Ramos (cell line): Measurements from ENCODE around the gene PHF23.

ENCODE experiments used
- in situ Hi-C: fragments of 300-500 bp; cut with MboI; formaldehyde crosslinking; loops from one replicate; pipeline ENCODE4 v1.14.3; 2022; ENCODE audit warnings: low sequenced_read_pairs; ENCODE audit not compliant: unreplicated experiment

The PHF23 gene

DNA sequence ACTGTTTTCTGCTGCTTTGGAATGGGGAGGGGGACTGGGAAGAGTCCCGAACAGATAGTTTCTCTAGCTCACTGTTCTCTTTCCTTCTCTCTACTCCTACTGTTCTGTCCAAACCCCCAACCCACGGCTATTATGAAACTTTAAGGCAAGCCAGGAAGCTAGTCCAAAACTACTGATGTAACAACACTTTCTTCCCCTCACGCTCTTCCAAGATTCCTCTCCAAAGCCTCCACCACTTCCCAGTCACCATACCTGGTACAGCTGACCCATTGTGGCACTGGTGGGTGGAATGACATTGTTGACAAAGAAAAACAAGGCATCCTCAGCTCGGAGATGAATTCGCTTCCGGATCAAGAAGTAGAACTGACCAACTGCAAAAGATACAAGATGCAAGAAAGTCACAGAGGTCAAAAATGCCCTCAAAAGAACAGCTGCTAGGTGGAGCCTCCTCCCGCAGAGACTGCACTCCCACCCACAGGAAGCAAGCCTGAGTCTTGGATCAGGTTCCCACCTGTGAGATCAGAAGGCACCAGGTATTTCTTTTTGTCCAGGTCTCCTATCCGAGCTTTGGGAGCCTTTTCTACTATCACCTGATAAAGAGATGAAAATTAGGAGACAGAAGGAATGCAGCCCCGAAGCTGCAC is 2.0 kb upstream of the PHF23 start:
- in situ Hi-C loops, result loop anchor here (25.0 kb wide), 1 partner anchor 596 kb away; the partner anchor contains the start of gene KDM6B

DNA sequence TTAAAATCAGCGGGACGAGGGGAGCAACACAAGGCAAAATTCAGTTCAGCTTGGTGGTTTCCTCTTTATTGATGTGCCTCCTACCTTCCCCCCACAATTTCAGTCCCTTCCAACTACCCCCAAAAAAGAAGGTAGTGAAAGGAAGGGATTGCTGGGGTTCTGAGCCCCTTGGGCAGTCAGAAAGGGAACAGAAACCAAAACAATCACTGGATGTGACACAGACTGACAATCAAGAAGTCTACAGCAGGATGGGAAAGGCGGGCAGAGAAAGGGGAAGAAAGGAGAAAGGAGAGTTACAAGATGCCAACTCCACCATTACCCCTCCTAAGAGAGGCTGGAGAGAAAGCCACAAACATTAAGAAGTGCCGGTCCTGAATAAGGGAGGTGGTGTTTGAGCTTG is 1.1 kb upstream of the PHF23 start:
- in situ Hi-C loops, result loop anchor here (25.0 kb wide), 1 partner anchor 597 kb away; the partner anchor contains the start of gene KDM6B

DNA sequence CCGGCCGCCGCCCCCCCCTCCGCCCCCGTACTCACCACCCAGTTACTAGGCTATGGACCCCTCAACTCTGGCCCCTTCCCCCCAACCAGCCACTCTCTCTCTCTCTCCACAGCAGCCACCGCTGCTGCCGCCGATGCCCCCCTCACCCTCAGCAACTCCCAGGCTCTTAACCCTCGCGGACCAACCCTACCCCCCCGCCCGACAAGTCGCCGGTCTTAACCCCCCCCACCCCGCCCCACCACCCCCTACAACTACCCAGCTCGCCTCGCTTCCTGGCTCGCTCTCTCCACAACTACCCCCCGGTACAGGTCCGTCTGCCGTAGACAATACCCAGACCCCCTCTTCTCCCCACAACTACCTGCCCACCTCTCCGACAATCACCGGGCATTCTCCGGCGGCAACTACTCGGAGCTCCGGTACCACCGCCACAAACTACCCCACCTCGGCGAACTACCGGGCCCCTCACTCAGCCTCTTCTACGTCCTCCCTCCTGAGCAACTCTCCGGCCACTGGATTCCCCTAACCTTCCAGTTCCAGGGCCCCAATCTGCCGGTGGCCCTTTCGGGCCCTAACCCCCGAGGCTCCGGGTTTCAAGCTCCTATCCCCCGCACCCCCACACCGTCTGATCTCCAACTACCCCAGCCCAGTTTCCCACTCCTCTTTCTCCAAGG is 702 bp downstream of the PHF23 start:
- in situ Hi-C loops, result loop anchor here (25.0 kb wide), 1 partner anchor 599 kb away; the partner anchor contains the start of gene KDM6B

DNA sequence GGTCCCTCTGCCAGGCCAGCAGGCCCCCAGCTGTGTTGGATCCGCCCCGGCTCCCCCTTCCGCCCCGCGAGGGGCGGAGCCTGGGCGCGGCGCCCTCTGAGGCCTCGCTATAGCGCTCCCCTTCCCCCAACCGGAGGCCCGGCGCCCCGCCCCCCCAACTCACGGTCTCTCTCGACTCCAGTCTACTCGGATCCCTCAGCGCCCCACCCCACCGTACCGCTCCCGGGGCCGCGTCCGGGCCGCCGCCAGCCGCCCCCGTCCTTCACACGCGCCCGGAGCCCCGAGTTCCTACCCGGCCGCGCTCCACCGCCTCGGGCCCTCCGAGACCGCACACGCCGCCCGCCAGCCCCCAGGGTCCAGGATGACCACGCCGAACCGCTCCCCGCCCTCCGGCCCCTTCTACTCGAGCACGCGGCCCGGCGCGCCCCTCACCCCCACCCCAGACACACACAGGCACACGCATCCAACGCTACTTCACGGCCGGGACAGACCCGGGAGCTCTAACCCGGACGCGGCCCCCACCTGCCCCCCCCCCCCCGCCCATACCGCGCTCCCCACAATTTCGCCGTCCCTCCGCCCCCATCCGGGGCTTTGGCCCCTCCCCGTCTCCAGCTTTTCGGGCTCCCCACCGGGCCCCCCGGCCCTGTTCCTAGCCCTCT is 1.4 kb downstream of the PHF23 start:
- in situ Hi-C loops, result loop anchor here (25.0 kb wide), 1 partner anchor 599 kb away; the partner anchor contains the start of gene KDM6B

DNA sequence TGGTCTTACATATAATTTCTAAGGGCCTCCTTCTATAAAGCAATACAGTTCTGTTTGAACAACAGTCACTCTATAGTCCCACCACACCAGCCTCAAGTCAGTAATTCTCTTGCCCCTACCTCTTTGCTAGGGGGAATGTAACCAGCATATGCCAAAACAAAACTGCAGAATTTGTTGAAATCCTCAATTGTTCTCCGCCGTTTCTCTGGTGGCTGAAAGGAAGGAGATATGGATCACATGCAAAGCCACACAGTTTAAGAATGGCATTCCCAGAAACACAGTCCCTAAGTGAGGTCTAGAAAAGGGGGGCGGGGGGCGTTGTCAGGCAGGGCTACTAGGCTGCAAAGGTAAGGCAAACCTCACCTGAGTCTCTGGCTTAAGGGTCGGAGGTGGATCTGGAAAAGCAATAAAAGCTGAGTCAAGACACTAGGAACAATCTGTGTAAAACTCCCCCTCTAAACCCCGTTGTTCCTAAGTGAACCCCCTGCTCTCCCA is 1.9 kb downstream of the PHF23 start:
- in situ Hi-C loops, result loop anchor here (25.0 kb wide), 1 partner anchor 600 kb away; the partner anchor contains the start of gene KDM6B

DNA sequence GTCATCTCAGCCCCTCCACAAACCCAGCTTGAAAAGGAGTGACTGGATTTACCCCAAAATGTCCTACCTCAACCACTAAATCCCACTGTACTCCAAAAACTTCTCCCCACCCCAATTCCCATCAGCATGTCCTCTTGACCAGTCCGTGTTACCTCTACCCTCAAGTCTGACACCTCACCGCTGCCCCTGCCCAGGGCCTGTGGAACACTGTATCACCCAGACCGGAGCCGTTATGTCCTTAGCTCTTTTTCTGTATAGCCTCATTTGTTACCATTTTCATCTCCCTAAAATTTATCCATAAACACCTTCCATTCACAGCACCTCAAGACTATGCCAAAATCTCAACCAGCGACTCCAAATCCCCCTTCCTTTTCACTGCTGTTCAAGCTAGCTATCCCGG is 2.4 kb downstream of the PHF23 start:
- in situ Hi-C loops, result loop anchor here (25.0 kb wide), 1 partner anchor 600 kb away; the partner anchor contains the start of gene KDM6B

DNA sequence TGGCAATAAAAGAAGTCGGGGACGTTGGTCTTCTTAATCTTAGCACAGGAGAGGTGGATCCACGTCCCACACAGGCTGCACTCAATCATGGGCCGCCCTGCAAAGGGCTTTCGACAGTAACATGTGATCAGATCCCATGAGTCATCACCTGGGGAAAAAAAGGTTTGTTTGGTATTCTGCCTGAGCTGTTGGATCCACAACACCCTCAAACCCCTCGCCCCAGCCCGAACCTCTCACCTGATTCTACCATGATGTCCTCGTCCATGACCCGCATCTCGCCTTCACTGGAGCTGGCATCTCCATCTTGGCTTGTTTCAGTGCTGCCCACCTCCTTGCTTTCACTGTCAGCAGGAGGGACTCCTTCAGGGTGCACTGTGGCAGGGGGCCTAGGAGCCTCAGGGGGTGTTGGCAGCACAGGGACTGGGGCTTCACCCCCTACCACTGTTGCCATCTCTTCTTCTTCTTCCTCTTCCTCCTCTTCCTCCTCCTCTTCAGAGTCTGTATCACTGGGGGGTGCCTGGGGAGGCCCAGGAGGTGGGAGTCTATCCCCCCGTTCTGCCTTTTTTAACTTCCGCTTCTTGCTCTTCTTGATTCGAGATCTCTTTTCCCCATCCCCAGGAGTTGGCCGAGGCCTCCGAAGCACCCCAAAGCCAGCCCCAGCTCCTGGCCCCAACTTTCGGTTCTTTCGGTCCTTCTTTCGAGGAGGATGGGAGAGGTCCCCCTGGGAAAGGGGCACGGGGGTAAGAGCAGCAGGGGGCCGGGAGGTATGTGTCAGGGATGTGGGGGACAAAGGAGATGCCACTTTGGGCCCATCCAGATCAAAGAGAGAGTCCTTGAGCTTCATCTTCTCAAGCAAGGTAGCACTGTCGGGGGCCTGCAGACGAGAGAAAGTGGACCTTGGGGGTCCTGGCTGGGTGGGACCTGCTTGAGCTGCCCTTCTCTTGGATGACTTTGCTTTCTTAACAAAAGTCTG is 3.3 kb downstream of the PHF23 start:
- in situ Hi-C loops, result loop anchor here (25.0 kb wide), 1 partner anchor 601 kb away; the partner anchor contains the start of gene KDM6B

DNA sequence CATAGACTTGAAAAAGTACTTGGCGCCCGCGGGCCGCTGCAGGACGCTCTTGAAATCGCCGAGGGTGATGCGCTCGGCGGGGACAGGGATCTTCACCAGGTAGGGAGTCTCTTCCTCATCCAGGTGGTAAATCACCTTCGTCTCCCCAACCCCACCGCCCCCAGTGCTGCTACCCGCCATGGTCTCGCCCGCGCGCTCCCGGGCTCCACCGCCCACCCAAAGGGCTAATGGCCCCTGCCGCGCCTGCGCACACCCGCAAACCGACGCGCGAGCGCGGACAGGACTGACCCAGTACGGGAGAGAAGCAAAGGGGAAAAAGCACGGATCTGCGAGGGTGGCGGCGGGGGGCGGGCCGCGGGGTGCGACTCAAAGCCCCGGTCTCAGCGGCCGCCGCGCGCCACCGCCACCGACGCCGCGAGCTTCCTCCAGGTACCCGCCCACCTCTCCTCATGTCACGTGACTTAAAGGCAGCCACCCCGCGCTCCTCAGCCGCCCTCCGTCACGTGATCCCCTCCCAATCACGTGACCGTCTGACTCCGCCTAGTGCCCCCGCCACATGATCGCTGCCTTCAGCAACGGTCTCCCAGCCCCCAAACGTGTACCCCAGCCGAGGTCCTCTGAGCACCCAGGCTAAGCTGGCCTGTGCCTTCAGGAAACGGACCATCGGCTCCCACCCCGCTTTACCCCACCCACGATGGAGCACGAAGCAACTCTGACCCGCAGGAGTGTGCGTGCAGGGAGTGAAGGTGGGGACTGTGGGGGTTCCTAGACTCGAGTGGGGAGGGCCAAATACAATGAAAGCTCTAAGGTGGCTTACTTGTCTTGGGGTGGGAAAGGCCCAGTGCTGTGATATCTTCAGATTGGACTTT is 4.9 kb downstream of the PHF23 start, which contains the start of gene DVL2:
DVL2 (minus strand) TSS at position 435 of the 869 bp plus-strand sequence; CDS start at position 180, 255 bp downstream.
- in situ Hi-C loops, result loop anchor here (25.0 kb wide), 1 partner anchor 603 kb away; the partner anchor contains the start of gene KDM6B

DNA sequence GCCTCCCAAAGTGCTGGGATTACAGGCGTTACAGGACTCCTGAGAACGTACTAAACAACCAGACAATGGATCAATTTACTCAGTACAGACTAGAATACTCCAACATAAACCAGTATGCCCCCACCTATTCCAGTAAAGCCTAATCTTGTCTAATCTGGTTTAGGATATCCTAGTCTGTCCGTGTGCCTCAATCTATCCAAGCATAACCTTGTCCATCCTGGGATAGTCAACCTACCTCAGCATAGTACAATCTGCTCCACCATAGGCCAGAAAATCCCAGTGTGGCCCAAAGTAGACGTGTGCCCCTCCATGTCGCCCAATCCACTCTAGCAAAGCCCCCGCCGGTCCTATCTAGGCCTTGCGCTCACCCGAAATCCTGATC is 5.6 kb downstream of the PHF23 start:
- in situ Hi-C loops, result loop anchor here (25.0 kb wide), 1 partner anchor 604 kb away; the partner anchor contains the start of gene KDM6B

DNA sequence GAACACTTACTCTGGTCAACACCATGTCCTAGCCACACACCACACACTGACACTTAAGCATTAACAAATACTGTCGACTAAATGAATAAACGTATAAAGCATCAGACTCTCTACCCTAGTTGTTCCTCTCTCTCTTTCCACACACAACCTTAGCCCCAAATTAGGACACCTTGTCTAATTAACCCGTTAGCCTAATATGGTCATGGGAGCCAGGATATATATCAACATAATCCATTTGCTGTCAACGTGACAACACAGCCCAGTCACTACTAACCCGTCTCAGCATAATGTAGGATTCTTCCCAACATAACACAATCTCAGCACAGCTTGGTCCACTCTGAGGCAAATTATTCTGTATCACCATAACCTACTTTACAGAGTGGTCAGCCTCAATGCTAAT is 7.1 kb downstream of the PHF23 start:
- in situ Hi-C loops, result loop anchor here (25.0 kb wide), 1 partner anchor 605 kb away; the partner anchor contains the start of gene KDM6B

DNA sequence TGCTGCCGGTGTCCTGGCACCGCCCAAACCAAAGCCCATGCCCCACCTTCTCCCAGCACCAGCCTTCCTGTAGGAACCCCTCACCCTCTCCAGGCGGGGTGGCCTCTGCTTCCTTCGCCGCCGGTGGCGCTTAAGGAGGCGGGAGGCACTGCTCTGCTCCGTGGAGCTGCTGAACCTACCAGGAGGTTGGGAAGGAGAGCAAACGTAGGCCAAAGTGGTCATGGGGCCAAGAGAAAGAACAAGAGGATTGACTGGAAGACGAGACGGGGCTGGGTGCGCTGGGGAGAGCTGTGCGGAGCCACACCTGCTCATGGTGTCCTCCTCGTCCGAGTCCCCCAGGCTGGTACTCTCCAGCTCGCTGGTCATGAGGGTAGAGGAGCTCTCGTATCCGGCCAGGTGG is 9.8 kb downstream of the PHF23 start:
- in situ Hi-C loops, result loop anchor here (25.0 kb wide), 1 partner anchor 608 kb away; the partner anchor contains the start of gene KDM6B

DNA sequence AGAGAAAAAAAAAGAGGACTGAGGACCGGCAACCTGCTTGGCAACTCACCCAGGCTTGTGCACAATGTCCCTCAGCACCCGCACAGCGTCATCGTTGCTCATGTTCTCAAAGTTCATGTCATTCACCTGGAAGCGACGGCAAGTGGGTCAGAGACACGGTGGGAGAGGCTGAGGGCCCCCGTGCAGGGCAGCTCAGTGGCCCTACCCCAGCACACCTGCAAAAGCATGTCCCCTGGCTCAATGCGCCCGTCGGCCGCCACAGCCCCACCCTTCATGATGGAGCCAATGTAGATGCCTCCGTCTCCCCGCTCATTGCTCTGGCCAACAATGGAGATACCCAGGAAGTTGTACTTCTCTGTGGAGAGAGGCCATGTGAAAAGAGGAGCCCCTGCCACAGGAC is 10.3 kb downstream of the PHF23 start:
- in situ Hi-C loops, result loop anchor here (25.0 kb wide), 1 partner anchor 608 kb away; the partner anchor contains the start of gene KDM6B

DNA sequence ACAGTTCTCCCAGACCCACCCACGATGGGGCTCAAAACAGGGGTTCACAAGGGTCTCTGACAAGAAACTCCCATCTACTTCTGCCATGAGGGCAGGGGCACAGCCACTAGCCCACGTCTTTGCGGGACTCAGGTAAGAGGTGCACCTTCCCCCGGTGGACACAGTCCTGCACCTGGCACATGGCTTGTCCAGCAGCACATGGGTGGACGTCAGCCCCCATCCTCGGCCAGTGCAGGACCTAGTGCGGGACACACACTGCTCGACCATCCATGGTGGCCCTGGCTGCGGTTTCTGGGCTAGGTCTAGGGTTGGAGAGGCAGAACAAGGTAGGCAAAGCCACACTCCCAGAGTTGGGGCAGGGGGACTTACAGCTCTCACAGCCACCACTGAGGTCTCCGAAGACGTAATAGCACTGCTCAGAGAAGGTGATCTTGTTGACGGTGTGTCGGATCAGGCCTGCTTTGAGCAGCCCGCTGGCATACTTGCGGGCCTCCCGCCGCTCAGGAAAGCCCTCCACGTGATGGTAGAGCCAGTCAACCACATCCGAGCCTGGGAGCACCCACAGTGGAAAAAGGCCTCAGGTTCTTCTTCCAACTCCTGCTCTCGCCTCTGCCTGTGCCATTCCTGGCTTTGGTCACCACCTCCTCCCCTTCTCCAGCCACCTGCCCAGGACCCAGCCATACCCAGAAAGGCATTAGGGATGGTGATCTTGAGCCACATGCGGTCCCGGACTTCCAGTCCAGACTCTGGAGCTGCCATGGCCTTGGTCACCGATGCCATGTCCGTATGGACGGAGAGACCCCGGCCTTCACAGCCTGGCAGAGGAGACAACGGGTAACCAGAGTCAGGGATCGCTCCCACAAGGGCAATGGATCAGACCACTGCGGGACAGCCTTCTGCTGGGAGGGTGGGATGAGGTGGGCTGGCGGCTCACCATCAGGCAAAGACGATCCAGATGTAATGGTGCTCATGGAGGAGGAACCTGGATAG is 12.2 kb downstream of the PHF23 start:
- in situ Hi-C loops, result loop anchor here (25.0 kb wide), 1 partner anchor 610 kb away; the partner anchor contains the start of gene KDM6B

DNA sequence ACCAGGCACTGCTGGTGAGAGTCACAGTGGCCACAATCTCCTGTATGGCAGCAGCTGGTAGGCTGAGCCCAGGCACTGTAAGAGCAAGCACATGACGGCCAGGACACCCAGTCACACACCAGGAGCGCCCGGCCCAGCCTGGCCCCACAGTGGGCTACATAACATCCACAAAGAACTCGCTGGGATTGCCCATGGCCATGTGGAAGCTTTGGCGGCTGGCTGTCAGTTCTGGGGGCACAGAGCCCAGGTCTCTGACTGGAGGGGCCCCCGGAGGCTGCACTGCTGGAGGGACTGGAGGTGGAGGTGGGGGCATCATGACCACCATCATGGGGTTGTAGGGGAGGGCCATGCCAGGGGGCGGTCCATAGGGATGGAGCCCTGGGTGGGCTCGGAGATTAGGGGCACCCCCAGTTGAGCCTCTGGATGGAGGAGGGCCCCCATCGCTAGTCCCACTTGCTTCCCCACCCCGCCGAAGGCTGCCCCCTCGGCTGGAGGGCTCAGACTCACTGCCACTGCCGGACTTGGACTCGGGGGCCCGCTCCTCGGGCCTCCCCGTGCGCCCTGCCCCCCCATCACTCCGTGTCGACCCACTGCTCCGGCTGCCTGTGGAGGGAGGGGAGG is 13.4 kb downstream of the PHF23 start:
- in situ Hi-C loops, result loop anchor here (25.0 kb wide), 1 partner anchor 611 kb away; the partner anchor contains the start of gene KDM6B

DNA sequence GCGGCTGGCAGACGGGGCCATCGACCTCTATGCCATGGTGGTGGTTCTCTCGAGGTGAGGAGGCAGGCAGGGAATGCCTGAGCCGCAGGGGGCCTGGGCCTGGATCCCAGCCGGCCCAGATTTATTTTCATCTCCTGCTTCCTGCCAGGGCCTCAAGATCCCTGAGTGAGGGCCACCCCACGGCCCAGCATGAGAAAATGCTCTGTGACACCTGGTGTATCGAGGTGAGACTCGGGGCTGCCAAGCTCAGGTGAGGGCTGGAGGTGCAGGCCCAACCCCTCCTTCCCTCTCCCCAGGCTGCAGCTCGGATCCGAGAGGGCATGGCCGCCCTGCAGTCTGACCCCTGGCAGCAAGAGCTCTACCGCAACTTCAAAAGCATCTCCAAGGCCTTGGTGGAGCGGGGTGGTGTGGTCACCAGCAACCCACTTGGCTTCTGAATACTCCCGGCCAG is 14.6 kb downstream of the PHF23 start:
- in situ Hi-C loops, result loop anchor here (25.0 kb wide), 1 partner anchor 613 kb away; the partner anchor contains the start of gene KDM6B

DNA sequence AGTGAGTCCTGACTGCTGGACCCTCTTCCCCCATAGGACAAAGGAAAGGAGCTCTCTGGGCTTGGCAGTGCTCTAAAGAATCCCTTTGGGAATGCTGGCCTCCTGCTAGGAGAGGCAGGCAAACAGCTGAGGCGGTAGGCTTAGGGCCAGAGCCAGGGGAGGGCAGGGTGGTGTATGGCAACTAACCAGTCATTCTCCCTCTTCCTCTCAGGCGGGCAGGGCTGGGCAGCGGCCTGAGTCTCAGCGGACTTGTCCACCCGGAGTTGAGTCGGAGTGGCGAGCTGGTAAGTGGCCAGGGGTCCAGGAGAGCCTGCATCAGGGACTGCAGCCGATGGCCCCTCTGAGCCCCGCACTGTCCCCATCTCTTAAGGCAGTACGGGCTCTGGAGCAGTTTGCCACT is 15.1 kb downstream of the PHF23 start:
- in situ Hi-C loops, result no loop called here
